Left ventricle myocardium superior (tissue), 1 donor: ENCODE results near the gene BMPR1B. TPM values are rescaled to one million over a fixed set of nuclear protein-coding genes. Genes with fewer than 3 reads are reported as not detected.

Source experiments
- ATAC-seq: fragments of 200-7000 bp; cut with Tn5 transposase; one replicate; pipeline ENCODE4 v1.9.1; 2020; ENCODE audit warnings: mild to moderate bottlenecking, moderate library complexity
- DNase-seq: peaks from one replicate; pipeline ENCODE4 v3.0.0-alpha.2; 2020
- intact Hi-C: fragments of 100-400 bp; cut with micrococcal nuclease; formaldehyde crosslinking; loops from one replicate; pipeline ENCODE4 v1.11.0; 2022
- total RNA-seq: library from RNA; stranded (reverse); fragmentation: NEBNext Ultra II Directional; extraction: Animal tissue kit (Norgen Biotek cat#: 25700); gene quantifications from one replicate; pipeline ENCODE4 v1.2.1, GENCODE V29; 2021
- donor health status: DM: no; HTN: yes; CAD: no; lungs with severe emphysema.

Gene BMPR1B
- total RNA-seq, 1 donor from 2014 or later, result 1.8 TPM

DNA sequence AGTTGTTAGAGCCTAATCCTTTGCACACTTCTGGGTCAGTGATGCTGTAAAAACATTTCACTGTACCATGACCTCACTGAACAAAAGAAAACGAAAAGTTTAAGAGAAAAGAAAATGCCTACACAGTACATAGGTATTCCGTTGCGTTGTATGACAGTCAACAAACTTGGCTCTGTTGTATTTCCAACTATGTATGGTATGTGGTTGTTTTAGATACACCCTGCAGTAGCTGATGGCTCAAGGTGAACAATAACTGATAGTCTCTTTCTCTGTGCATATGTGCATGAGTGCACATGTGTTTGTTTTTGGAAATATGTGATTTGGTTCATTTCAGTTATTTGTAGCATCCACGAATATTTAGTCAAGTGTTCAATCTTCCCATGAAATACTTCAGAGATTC lies 176.0 kb downstream of the BMPR1B start:
- intact Hi-C loops, result no loop called here
- no peak for DNase-seq
- ATAC-seq, result no peak

DNA sequence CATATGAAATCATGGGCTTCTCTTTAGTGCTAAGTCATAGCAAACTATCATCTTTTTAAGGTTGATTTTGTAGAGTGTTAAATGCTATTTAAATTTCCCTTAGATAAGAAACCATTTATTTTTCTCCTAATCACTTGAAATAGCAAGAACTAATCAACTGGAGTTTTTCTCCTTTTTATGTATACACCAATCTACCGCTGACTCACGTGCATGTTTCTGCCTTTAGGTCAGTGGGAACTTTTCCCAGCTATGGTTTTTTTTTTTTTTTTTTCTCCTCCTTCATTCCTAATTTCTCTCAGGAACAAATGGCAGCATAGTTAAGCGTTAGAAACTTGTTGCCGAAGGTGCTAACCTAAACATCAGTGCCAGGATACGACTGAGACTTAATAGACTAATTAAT lies 176.4 kb downstream of the BMPR1B start:
- intact Hi-C loops, result no loop called here
- DNase-seq (no peak), ATAC-seq (no peak)

DNA sequence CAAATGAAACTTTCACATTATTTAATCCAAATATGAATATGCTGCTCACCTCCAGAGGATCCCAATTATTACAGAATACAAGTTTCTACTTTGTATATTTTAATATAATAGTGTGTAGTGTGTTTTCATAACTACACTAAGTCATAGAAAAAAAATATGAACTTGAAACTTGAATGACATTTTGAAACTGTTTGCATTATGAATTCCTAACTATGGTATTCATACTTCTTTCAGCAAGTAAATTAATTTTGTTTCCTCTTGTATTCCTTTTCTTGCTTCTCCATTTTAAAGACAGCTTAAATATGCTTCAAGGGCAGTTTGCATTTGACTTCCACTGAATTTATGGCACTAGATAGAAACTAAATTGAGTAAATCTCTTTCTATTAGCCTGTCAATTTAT lies 177.1 kb downstream of the BMPR1B start:
- ATAC-seq (no peak), DNase-seq (no peak)
- intact Hi-C loops, result no loop called here

- DNase-seq (no peak), ATAC-seq (no peak)
- intact Hi-C loops, result no loop called here
These were observed 179.1 kb downstream of the BMPR1B start for GRCh38 chr4:94936854-94937253.

DNA sequence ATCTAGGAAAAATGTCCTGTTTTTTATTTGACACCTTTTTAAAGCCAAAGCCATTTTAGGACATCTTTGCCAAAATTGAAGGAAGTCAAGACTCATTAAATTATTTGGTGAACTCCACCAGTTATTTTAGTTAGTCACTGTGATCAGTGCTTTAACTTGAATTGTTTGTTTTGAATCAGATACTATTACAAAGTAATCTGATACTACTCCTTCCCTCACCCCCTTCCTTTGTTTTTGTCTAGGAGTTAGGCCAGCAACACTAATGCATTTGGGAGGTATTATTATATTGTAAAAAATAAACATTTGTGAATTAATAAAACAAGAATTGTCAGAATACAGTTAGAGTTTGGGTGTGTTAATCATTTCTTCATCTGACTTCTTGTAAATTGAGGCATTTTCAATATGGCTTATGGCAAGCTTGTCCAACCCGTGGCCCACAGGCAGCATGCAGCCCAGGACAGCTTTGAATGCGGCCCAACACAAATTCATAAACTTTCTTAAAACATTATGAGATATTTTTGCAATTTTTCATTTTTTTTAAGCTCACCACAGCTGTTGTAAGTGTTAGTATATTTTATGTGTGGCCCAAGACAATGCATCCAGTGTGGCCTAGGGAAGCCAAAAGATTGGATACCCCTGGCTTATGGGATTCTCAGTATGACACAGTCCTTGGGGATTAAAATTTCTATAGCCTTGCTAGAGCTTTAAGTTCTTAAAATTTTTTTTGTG lies 182.2 kb downstream of the BMPR1B start:
- intact Hi-C loops, result no loop called here
- no peak for ATAC-seq
- no peak for DNase-seq

- no peak for ATAC-seq
- intact Hi-C loops, result no loop called here
- DNase-seq, result no peak
These were observed 182.8 kb downstream of the BMPR1B start for GRCh38 chr4:94940520-94940908.

GRCh38 chr4:94941706-94942105 lies 184.0 kb downstream of the BMPR1B start:
- intact Hi-C loops, result no loop called here
- ATAC-seq (no peak), DNase-seq (no peak)

GRCh38 chr4:94944726-94945125 lies 187.0 kb downstream of the BMPR1B start:
- DNase-seq, result no peak
- intact Hi-C loops, result no loop called here
- no peak for ATAC-seq

- DNase-seq, result no peak
- intact Hi-C loops, result no loop called here
- no peak for ATAC-seq
These were observed 189.9 kb downstream of the BMPR1B start for GRCh38 chr4:94947681-94948108.

DNA sequence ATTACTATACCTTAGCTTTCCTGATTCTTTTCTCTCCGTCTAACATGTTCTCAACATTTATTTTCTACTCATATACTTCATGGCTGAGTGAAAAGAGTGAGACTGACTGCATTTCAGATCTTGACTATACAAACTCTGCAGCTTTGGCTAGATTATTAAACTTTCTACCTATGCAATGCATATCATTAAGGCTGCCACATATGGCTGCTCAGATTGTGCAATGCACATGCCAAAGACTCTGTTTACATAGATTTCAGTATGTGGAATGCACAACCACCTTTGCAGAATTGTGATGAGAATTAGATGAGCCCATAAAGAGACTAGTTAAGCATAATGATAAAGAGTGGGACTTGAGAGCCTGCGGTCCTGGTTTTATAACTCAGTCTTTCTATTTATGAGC lies 196.5 kb downstream of the BMPR1B start:
- ATAC-seq (no peak), DNase-seq (no peak)
- intact Hi-C loops, result no loop called here

GRCh38 chr4:94957030-94957429 lies 199.3 kb downstream of the BMPR1B start:
- DNase-seq, result no peak
- no peak for ATAC-seq
- intact Hi-C loops, result no loop called here

GRCh38 chr4:94959307-94959706 lies 201.6 kb downstream of the BMPR1B start:
- intact Hi-C loops, result no loop called here
- DNase-seq, result no peak
- no peak for ATAC-seq

GRCh38 chr4:94960708-94961107 lies 203.0 kb downstream of the BMPR1B start:
- ATAC-seq (no peak), DNase-seq (no peak)
- intact Hi-C loops, result no loop called here

DNA sequence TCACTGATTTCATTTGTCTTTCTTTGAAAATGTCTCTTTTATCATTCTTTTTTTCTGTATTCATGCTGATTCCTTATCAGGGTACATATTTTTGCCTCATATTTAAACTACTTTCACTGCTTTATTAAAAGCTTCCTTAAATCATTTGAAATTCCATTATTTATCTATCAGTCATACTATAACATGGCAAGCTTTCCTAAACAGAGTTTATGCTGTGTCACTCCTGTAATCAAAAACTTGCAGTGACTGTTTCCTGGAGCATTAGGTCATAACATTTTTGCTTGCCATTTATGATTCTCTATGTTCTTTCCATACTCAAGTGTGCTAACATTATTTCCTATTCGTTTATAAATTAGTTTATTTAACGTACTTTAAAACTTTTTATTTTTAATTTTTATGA lies 203.7 kb downstream of the BMPR1B start:
- ATAC-seq (no peak), DNase-seq (no peak)
- intact Hi-C loops, result no loop called here

GRCh38 chr4:94962484-94962883 lies 204.7 kb downstream of the BMPR1B start:
- intact Hi-C loops, result no loop called here
- DNase-seq, result no peak
- ATAC-seq, result no peak

GRCh38 chr4:94965852-94966251 lies 208.1 kb downstream of the BMPR1B start:
- intact Hi-C loops, result no loop called here
- ATAC-seq, result no peak
- DNase-seq, result no peak

- intact Hi-C loops, result no loop called here
- no peak for DNase-seq
- ATAC-seq, result no peak
These were observed 210.7 kb downstream of the BMPR1B start for GRCh38 chr4:94968493-94968892.

- intact Hi-C loops, result no loop called here
- DNase-seq (no peak), ATAC-seq (no peak)
These were observed 212.9 kb downstream of the BMPR1B start for GRCh38 chr4:94970650-94971049.

- intact Hi-C loops, result no loop called here
- DNase-seq, result no peak
- ATAC-seq, result no peak
These were observed 217.0 kb downstream of the BMPR1B start for GRCh38 chr4:94974773-94975172.

- intact Hi-C loops, result no loop called here
- DNase-seq (no peak), ATAC-seq (no peak)
These were observed 218.7 kb downstream of the BMPR1B start for GRCh38 chr4:94976371-94977011.

- intact Hi-C loops, result no loop called here
- DNase-seq (no peak), ATAC-seq (no peak)
These were observed 221.1 kb downstream of the BMPR1B start for GRCh38 chr4:94978904-94979303.
